Measurements from ENCODE around the gene ITGB1BP2. TPM values are rescaled to one million over a fixed set of nuclear protein-coding genes. Genes with fewer than 3 reads are reported as not detected.
"Not testable (repeated sequence)": the region's sequence is repeated elsewhere in the genome, so short reads cannot be mapped to it uniquely, and the experiment has no call there.

ITGB1BP2 gene
- total RNA-seq, 1 experiment from 2014 or later: 1.5 TPM

GRCh38 chrX:71298119-71298518 is 3.4 kb upstream of the ITGB1BP2 start:
- in situ Hi-C loops (cut with HindIII; ENCODE audit: low pct_unique_long_range_greater_than_20kb, low sequenced_read_pairs): no loop called here
- DNase-seq (ENCODE audit: low read depth): no peak

DNA sequence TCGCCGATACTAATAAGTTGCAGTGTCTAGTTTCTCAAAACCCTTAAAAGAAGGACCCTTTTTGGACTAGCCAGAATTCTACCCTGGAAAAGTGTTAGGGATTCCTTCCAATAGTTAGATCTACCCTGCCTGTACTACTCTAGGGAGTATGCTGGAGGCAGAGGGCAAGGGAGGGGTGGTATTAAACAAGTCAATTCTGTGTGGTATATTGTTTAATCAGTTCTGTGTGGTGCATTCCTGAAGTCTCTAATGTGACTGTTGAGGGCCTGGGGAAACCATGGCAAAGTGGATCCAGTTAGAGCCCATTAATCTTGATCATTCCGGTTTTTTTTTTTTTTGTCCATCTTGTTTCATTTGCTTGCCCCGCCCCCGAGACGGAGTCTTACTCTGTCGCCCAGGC is 1.5 kb upstream of the ITGB1BP2 start:
- in situ Hi-C loops (cut with HindIII; ENCODE audit: low pct_unique_long_range_greater_than_20kb, low sequenced_read_pairs); DNase-seq (ENCODE audit: low read depth): not testable (repeated sequence)

GRCh38 chrX:71300495-71300894 is 1.1 kb upstream of the ITGB1BP2 start:
- in situ Hi-C loops (cut with HindIII; ENCODE audit: low pct_unique_long_range_greater_than_20kb, low sequenced_read_pairs); DNase-seq (ENCODE audit: low read depth): not testable (repeated sequence)

DNA sequence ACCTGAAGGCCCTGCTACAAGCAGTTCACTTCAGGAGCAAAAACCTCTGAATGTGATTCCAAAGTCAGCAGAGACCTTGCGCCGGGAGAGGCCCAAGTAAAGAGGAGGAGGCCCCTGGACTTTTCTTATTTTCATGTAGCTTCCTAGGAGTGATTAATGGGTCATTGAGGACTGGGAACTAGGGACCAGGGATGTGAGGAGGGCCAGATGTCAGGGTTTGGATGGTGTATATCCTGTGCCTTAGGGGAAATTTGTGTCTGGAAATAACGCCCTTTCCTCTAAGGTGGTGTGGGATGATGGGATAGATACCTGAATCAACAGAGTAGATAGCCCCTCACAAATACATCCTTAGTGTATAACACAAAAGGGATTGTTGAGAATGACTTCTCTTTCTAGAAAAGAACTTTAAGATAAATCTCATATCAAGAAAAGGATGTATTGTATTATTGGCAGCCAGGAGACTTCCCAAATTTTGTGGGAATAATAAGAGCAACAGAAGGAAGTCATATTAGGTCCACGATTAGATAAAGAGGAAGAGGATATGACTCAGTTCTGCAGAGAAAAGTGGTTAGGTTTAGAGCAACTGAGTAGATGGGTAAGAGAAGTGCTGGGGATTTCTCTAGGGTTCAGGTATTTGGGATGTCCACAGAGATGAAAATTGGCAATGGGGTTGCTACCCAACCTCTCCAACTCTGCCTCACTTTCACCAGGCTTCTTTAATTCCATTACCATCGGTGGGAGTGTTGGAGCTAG is 1.1 kb downstream of the ITGB1BP2 start:
- no peak for DNase-seq (ENCODE audit: low read depth)
- in situ Hi-C loops (cut with HindIII; ENCODE audit: low pct_unique_long_range_greater_than_20kb, low sequenced_read_pairs): no loop called here

- in situ Hi-C loops (cut with HindIII; ENCODE audit: low pct_unique_long_range_greater_than_20kb, low sequenced_read_pairs): no loop called here
- no peak for DNase-seq (ENCODE audit: low read depth)
Observed at GRCh38 chrX:71304561-71304960, 3.0 kb downstream of the ITGB1BP2 start.

DNA sequence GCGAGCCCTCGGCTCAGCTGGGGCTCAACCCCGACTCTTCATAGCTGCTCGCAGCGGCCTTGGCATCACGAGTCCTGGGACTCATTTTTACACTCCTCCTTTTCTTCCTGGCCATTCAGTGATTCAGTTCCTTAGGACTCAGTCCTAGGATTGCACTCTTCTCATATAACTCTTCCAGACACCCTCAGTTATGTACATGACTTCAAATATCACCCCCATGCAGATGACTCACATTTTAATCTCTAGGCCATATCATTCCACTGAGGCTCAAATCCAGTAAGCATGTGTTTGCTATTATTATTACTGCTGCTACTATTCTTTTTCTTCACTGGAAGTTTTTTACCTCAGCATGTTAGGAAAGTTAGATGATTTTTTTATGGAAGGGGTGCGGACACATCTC is 14.4 kb downstream of the ITGB1BP2 start:
- in situ Hi-C loops (cut with HindIII; ENCODE audit: low pct_unique_long_range_greater_than_20kb, low sequenced_read_pairs): no loop called here
- DNase-seq (ENCODE audit: low read depth): no peak

DNA sequence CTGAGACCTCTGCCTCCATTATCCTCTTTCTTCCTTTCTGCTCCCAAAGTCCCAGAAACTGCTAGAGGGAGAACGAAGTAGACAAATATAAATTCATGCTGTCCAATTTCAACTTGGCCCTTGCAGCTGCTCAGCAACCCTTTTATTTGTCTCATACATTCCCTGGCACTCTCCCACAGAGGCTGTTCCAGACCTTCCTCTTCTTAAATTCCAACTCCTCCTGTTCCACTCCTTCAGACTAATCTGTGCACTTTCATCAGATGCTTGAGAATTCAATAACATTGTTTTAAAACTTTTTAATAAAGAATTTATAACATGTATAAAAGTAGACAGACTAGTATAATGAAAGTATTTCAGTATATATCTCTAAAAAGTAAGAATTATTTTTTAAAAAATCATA is 15.4 kb downstream of the ITGB1BP2 start:
- DNase-seq (ENCODE audit: low read depth); in situ Hi-C loops (cut with HindIII; ENCODE audit: low pct_unique_long_range_greater_than_20kb, low sequenced_read_pairs): not testable (repeated sequence)

- DNase-seq (ENCODE audit: low read depth): no peak
- in situ Hi-C loops (cut with HindIII; ENCODE audit: low pct_unique_long_range_greater_than_20kb, low sequenced_read_pairs): no loop called here
Observed at GRCh38 chrX:71320126-71320525, 18.6 kb downstream of the ITGB1BP2 start.

GRCh38 chrX:71321731-71322130 is 20.2 kb downstream of the ITGB1BP2 start:
- in situ Hi-C loops (cut with HindIII; ENCODE audit: low pct_unique_long_range_greater_than_20kb, low sequenced_read_pairs): no loop called here
- DNase-seq (ENCODE audit: low read depth): no peak

- in situ Hi-C loops (cut with HindIII; ENCODE audit: low pct_unique_long_range_greater_than_20kb, low sequenced_read_pairs); DNase-seq (ENCODE audit: low read depth): not testable (repeated sequence)
Observed at GRCh38 chrX:71324452-71324851, 22.9 kb downstream of the ITGB1BP2 start.

DNA sequence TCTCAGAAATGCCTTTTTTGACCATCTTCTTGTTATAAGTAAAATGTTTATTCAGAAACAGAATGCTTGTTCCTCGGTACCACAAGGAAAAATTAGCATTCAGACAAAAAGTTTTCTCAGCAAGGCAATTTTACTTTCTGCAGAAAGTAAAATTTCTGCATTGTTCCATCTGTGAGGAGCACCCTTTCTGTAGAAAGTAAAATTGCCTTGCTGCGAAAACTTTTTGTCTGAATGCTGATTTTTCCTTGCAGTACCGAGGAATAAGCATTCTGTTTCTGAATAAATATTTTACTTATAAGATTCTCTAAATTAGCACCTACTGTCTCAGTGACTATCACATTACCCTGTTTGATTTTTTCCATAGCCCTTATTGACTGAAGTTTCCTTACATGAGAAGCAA is 24.8 kb downstream of the ITGB1BP2 start:
- DNase-seq (ENCODE audit: low read depth): no peak
- in situ Hi-C loops (cut with HindIII; ENCODE audit: low pct_unique_long_range_greater_than_20kb, low sequenced_read_pairs): no loop called here

- in situ Hi-C loops (cut with HindIII; ENCODE audit: low pct_unique_long_range_greater_than_20kb, low sequenced_read_pairs); DNase-seq (ENCODE audit: low read depth): not testable (repeated sequence)
Observed at GRCh38 chrX:71349151-71349665, 47.7 kb downstream of the ITGB1BP2 start.

- in situ Hi-C loops (cut with HindIII; ENCODE audit: low pct_unique_long_range_greater_than_20kb, low sequenced_read_pairs): not testable (repeated sequence)
Observed at GRCh38 chrX:71349867-71350266, 48.3 kb downstream of the ITGB1BP2 start.

GRCh38 chrX:71352439-71352838 is 50.9 kb downstream of the ITGB1BP2 start:
- DNase-seq (ENCODE audit: low read depth); in situ Hi-C loops (cut with HindIII; ENCODE audit: low pct_unique_long_range_greater_than_20kb, low sequenced_read_pairs): not testable (repeated sequence)

More at GRCh38 chrX:71349867-71350266, 48.3 kb downstream of the ITGB1BP2 start:
- not testable (repeated sequence) for DNase-seq (ENCODE audit: low read depth)

Other genes starting within 250 kb of the ITGB1BP2 start
- 65.7 and 98.8 TPM in 2 replicates for gene SNX12, start 233.4 kb upstream of the ITGB1BP2 start, total RNA-seq (2014; rRNA removed; shearing (Covaris generic); ENCODE audit: low replicate concordance)
- gene FOXO4, start 205.9 kb upstream of the ITGB1BP2 start, total RNA-seq (2014; rRNA removed; shearing (Covaris generic); ENCODE audit: low replicate concordance): 0.41 and 1.3 TPM in 2 replicates
- not detected in 2 replicates for gene CXorf65, start 195.0 kb upstream of the ITGB1BP2 start, total RNA-seq (2014; rRNA removed; shearing (Covaris generic); ENCODE audit: low replicate concordance)
- gene IL2RG, start 190.2 kb upstream of the ITGB1BP2 start, total RNA-seq (2014; rRNA removed; shearing (Covaris generic); ENCODE audit: low replicate concordance): not detected in 2 replicates
- gene MED12, start 183.2 kb upstream of the ITGB1BP2 start, total RNA-seq (2014; rRNA removed; shearing (Covaris generic); ENCODE audit: low replicate concordance): 4.8 and 6.7 TPM in 2 replicates
- gene NLGN3, start 156.9 kb upstream of the ITGB1BP2 start, total RNA-seq (2014; rRNA removed; shearing (Covaris generic); ENCODE audit: low replicate concordance): 0.20 TPM in 1 of 2 replicates, not detected in the other
- gene GJB1, start 78.5 kb upstream of the ITGB1BP2 start, total RNA-seq (2014; rRNA removed; shearing (Covaris generic); ENCODE audit: low replicate concordance): not detected in 2 replicates
- gene ZMYM3, start 47.6 kb upstream of the ITGB1BP2 start, total RNA-seq (2014; rRNA removed; shearing (Covaris generic); ENCODE audit: low replicate concordance): 7.0 and 16.3 TPM in 2 replicates
- gene NONO, start 18.1 kb upstream of the ITGB1BP2 start, total RNA-seq (2014; rRNA removed; shearing (Covaris generic); ENCODE audit: low replicate concordance): 523 TPM in 2 replicates
- gene TAF1, start 64.6 kb downstream of the ITGB1BP2 start, total RNA-seq (2014; rRNA removed; shearing (Covaris generic); ENCODE audit: low replicate concordance): 7.7 and 9.2 TPM in 2 replicates
- gene OGT, start 231.4 kb downstream of the ITGB1BP2 start, total RNA-seq (2014; rRNA removed; shearing (Covaris generic); ENCODE audit: low replicate concordance): 32.9 and 54.2 TPM in 2 replicates

Measured in Caki2 (cell line).